HepG2 (cell line): ENCODE measurements around the gene PLCB4.

Experiments used
- GTF2F1 ChIP-seq: fragments of 150-350 bp; IDR thresholded peaks from 2 replicates; pipeline ENCODE4 v1.6.1; 2014; ENCODE audit warnings: low read length
- NFYB ChIP-seq: sonication (generic); formaldehyde crosslinking; IDR thresholded peaks from 2 replicates; pipeline ENCODE4 v1.4.0; 2020; ENCODE audit warnings: missing genetic modification reagents
- PAX8 ChIP-seq: sonication (generic); formaldehyde crosslinking; IDR thresholded peaks from 2 replicates; pipeline ENCODE4 v1.8.0; 2022; ENCODE audit warnings: mild to moderate bottlenecking, missing genetic modification reagents, borderline replicate concordance
- POLR2A ChIP-seq, 2 experiments: IDR thresholded peaks; 2 replicates each; pipeline ENCODE4 v1.6.1; 2011; ENCODE audit warnings: low read depth in 2 of 2, low read length in 2 of 2, mild to moderate bottlenecking in 1 of 2, moderate library complexity in 1 of 2; ENCODE audit not compliant: insufficient read depth in 1 of 2
- POLR2AphosphoS5 ChIP-seq: IDR thresholded peaks from 2 replicates; pipeline ENCODE4 v1.6.1; 2012; ENCODE audit warnings: low read depth, low read length
- TCF7L2 ChIP-seq: IDR thresholded peaks from 2 replicates; pipeline ENCODE4 v1.6.1; 2011; ENCODE audit warnings: mild to moderate bottlenecking, low read depth, low read length, moderate library complexity
- ZBTB1 ChIP-seq: sonication (generic); formaldehyde crosslinking; IDR thresholded peaks from 2 replicates; pipeline ENCODE4 v1.4.0; 2020; ENCODE audit warnings: missing genetic modification reagents, borderline replicate concordance
- ZNF3 ChIP-seq: IDR thresholded peaks from 2 replicates; pipeline ENCODE4 v1.7.0; 2017; ENCODE audit warnings: inconsistent platforms
- TF ChIP-seq, protein P1 (sequence below): sonication (generic); formaldehyde crosslinking; IDR thresholded peaks from 2 replicates; pipeline ENCODE4 v1.4.0; 2020; ENCODE audit warnings: missing genetic modification reagents
- TF ChIP-seq, protein P2 (sequence below), 2 experiments: IDR thresholded peaks; 2 replicates each; pipeline ENCODE4 v1.6.1; 2011 to 2012; ENCODE audit warnings: low read length in 2 of 2, borderline replicate concordance in 1 of 2, low read depth in 1 of 2, mild to moderate bottlenecking in 1 of 2, moderate library complexity in 1 of 2
- TF ChIP-seq, protein P3 (sequence below): sonication (generic); formaldehyde crosslinking; IDR thresholded peaks from 2 replicates; pipeline ENCODE4 v1.5.0; 2020; ENCODE audit warnings: mild to moderate bottlenecking, missing genetic modification reagents, borderline replicate concordance

DNA sequence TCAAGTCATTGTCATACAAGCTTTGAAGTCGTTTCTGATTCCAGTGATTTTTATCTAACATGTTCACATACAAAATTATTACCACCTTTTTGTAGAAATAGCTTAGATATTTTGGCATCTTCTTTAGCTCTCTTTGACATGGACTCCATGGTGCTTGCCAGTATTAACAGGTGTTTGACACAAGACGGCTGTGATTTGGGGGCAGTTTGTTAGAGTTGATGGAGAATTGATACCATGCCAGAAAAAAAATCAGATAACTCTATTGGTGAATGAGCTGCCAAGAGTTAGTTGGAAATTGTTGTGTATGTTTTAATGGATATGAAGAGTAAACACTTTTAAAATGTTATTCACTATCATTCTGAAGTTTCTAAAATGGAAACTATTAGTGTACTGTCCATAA, 298.9 kb downstream of the PLCB4 start:
- TF ChIP-seq NFYB (no peak), TCF7L2 (no peak), ZBTB1 (CRISPR knock-in tag) (no peak), GTF2F1 (no peak), PAX8 (CRISPR knock-in tag) (no peak), POLR2A (IDR thresholded peaks at IDR 0.05; ENCODE audit: insufficient read depth in 1 of 2, low read depth in 2 of 2, low read length in 2 of 2) (no peak), ZNF3 (no peak), POLR2AphosphoS5 (no peak)
- TF ChIP-seq, protein P1, sequence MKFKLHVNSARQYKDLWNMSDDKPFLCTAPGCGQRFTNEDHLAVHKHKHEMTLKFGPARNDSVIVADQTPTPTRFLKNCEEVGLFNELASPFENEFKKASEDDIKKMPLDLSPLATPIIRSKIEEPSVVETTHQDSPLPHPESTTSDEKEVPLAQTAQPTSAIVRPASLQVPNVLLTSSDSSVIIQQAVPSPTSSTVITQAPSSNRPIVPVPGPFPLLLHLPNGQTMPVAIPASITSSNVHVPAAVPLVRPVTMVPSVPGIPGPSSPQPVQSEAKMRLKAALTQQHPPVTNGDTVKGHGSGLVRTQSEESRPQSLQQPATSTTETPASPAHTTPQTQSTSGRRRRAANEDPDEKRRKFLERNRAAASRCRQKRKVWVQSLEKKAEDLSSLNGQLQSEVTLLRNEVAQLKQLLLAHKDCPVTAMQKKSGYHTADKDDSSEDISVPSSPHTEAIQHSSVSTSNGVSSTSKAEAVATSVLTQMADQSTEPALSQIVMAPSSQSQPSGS (CRISPR knock-in tag): no peak
- TF ChIP-seq, protein P2, sequence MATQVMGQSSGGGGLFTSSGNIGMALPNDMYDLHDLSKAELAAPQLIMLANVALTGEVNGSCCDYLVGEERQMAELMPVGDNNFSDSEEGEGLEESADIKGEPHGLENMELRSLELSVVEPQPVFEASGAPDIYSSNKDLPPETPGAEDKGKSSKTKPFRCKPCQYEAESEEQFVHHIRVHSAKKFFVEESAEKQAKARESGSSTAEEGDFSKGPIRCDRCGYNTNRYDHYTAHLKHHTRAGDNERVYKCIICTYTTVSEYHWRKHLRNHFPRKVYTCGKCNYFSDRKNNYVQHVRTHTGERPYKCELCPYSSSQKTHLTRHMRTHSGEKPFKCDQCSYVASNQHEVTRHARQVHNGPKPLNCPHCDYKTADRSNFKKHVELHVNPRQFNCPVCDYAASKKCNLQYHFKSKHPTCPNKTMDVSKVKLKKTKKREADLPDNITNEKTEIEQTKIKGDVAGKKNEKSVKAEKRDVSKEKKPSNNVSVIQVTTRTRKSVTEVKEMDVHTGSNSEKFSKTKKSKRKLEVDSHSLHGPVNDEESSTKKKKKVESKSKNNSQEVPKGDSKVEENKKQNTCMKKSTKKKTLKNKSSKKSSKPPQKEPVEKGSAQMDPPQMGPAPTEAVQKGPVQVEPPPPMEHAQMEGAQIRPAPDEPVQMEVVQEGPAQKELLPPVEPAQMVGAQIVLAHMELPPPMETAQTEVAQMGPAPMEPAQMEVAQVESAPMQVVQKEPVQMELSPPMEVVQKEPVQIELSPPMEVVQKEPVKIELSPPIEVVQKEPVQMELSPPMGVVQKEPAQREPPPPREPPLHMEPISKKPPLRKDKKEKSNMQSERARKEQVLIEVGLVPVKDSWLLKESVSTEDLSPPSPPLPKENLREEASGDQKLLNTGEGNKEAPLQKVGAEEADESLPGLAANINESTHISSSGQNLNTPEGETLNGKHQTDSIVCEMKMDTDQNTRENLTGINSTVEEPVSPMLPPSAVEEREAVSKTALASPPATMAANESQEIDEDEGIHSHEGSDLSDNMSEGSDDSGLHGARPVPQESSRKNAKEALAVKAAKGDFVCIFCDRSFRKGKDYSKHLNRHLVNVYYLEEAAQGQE (IDR thresholded peaks at IDR 0.05; ENCODE audit: borderline replicate concordance in 1 of 2, low read depth in 1 of 2, low read length in 2 of 2): no peak
- TF ChIP-seq, protein P3, sequence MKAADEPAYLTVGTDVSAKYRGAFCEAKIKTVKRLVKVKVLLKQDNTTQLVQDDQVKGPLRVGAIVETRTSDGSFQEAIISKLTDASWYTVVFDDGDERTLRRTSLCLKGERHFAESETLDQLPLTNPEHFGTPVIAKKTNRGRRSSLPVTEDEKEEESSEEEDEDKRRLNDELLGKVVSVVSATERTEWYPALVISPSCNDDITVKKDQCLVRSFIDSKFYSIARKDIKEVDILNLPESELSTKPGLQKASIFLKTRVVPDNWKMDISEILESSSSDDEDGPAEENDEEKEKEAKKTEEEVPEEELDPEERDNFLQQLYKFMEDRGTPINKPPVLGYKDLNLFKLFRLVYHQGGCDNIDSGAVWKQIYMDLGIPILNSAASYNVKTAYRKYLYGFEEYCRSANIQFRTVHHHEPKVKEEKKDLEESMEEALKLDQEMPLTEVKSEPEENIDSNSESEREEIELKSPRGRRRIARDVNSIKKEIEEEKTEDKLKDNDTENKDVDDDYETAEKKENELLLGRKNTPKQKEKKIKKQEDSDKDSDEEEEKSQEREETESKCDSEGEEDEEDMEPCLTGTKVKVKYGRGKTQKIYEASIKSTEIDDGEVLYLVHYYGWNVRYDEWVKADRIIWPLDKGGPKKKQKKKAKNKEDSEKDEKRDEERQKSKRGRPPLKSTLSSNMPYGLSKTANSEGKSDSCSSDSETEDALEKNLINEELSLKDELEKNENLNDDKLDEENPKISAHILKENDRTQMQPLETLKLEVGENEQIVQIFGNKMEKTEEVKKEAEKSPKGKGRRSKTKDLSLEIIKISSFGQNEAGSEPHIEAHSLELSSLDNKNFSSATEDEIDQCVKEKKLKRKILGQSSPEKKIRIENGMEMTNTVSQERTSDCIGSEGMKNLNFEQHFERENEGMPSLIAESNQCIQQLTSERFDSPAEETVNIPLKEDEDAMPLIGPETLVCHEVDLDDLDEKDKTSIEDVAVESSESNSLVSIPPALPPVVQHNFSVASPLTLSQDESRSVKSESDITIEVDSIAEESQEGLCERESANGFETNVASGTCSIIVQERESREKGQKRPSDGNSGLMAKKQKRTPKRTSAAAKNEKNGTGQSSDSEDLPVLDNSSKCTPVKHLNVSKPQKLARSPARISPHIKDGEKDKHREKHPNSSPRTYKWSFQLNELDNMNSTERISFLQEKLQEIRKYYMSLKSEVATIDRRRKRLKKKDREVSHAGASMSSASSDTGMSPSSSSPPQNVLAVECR (CRISPR knock-in tag): no peak
